Measurements from ENCODE around the gene STXBP4.

STXBP4 gene

GRCh38 chr17:55124730-55125360, 156.3 kb downstream of the STXBP4 start:
- FAIRE-seq: no peak

- FAIRE-seq: no peak
Observed at GRCh38 chr17:55133583-55133982, 165.0 kb downstream of the STXBP4 start.

GRCh38 chr17:55134486-55135157, 166.1 kb downstream of the STXBP4 start:
- FAIRE-seq: no peak

- FAIRE-seq: no peak
Observed at GRCh38 chr17:55140809-55141208, 172.2 kb downstream of the STXBP4 start.

- FAIRE-seq: no peak
Observed at GRCh38 chr17:55144518-55144917, 176.0 kb downstream of the STXBP4 start.

GRCh38 chr17:55149485-55149884, 180.9 kb downstream of the STXBP4 start:
- FAIRE-seq: no peak

GRCh38 chr17:55152236-55152635, 183.7 kb downstream of the STXBP4 start:
- FAIRE-seq: no peak

- FAIRE-seq: no peak
Observed at GRCh38 chr17:55154101-55154500, 185.5 kb downstream of the STXBP4 start.

GRCh38 chr17:55155856-55156560, 187.4 kb downstream of the STXBP4 start:
- FAIRE-seq: no peak

GRCh38 chr17:55157165-55157564, 188.6 kb downstream of the STXBP4 start:
- FAIRE-seq: no peak

GRCh38 chr17:55158439-55158838, 189.9 kb downstream of the STXBP4 start:
- no peak for FAIRE-seq

GRCh38 chr17:55159251-55159650, 190.7 kb downstream of the STXBP4 start:
- no peak for FAIRE-seq

- no peak for FAIRE-seq
Observed at GRCh38 chr17:55160501-55160900, 191.9 kb downstream of the STXBP4 start.

- FAIRE-seq: no peak
Observed at GRCh38 chr17:55161935-55162555, 193.5 kb downstream of the STXBP4 start.

GRCh38 chr17:55162556-55162946, 194.0 kb downstream of the STXBP4 start:
- no peak for FAIRE-seq

- FAIRE-seq: no peak
Observed at GRCh38 chr17:55163408-55163807, 194.8 kb downstream of the STXBP4 start.

- FAIRE-seq: no peak
Observed at GRCh38 chr17:55166506-55166905, 197.9 kb downstream of the STXBP4 start.

- no peak for FAIRE-seq
Observed at GRCh38 chr17:55167024-55167725, 198.6 kb downstream of the STXBP4 start.

- FAIRE-seq: no peak
Observed at GRCh38 chr17:55168958-55169687, 200.6 kb downstream of the STXBP4 start.

- FAIRE-seq: no peak
Observed at GRCh38 chr17:55171634-55172328, 203.2 kb downstream of the STXBP4 start.

GRCh38 chr17:55172612-55173011, 204.0 kb downstream of the STXBP4 start:
- no peak for FAIRE-seq

- no peak for FAIRE-seq
Observed at GRCh38 chr17:55174133-55174532, 205.6 kb downstream of the STXBP4 start.
